Activated CD8-positive, alpha-beta memory T cell treated with anti-CD3 and anti-CD28 coated beads, Interleukin-2, amount 50 U/mL, for 1 hour (primary cell): Measurements from ENCODE around the gene GMCL2.

Experiments used
- DNase-seq: peaks from one replicate; pipeline ENCODE4 v3.0.0-alpha.2; 2020; ENCODE audit errors: extremely low read depth

GMCL2 gene

DNA sequence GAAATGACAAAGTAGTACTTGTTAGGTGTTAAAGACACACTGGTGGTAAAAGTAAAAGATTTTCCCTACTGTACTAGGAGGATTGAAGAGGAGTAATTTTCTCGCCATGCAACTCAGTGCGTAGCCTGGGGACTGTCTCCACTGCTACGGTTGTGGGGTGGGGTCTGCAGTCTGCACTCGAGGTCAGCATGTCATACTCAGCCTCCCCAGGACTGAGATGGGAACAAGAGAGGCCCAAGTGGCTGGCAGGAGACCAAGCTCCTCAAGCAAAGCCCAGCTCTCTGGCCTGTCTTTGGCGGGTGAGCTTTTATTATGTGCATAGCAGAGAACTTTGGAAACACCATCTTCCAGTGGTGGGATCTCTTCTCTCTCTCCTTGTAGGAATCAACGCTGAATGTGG, 43.9 kb downstream of the GMCL2 start:
- DNase-seq = no peak

DNA sequence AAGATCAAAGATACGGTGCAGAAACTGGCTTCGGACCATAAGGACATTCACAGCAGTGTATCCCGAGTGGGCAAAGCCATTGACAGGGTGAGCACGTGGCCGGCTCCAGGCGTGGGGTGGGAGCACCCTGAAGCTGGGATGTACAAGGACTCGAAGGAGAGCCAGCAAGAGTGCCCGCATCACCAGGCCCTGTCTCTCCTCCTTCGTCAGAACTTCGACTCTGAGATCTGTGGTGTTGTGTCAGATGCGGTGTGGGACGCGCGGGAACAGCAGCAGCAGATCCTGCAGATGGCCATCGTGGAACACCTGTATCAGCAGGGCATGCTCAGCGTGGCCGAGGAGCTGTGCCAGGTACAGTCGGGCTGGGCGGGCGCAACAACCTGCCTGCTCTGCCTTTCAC, 44.5 kb downstream of the GMCL2 start:
- DNase-seq = no peak

DNA sequence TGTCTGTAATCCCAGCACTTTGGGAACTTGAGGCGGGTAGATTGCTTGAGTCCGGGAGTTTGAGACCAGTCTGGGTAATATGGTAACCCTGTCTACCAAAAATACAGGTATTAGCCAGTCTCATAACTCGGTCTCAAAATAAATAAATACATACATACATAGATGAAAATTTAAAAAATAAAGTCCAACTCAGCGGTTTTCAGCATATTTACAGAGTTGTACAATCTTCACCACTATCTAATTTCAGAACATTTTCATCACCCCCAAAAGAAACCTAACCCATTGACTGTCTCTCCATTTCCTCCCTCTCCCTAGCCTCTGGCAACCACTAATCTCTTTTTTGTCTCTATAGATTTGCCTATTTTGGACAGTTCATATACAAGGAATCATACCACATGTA, 45.6 kb downstream of the GMCL2 start:
- DNase-seq = no peak

DNA sequence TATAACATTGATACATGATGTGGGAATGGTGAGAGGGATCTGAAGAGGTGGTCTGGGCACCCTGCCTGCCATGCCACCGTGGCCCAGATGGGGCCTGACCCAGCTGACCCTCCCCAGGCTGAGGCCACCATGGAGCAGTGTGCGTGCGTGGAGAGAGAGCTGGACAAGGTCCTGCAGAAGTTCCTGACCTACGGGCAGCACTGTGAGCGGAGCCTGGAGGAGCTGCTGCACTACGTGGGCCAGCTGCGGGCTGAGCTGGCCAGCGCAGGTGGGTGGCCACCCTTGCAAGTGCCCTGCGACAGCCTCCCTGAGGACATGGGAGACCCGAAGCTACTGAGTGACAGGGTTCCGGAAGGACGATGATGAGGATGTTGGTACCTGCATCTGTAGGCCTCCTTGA, 49.2 kb downstream of the GMCL2 start:
- no peak for DNase-seq

DNA sequence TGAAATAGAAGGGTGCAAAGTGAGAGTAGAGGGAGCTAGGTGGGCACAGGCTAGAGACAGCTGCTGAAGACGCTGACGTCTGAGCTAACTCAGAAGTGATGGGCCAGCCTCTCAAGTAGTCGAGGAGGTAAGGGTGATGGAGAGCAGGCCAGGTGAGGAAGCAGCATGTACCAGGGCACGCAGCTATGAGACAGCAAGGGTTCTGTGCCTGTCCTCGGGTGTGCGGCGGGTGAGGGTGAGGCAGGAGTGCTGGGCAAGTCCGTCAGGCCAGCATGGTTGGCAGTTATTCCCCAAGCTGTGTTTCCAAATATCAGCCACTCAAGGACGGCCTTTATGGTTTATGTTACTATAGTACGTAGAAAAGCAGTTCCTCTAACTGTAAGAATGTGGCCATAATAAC, 50.2 kb downstream of the GMCL2 start:
- no peak for DNase-seq
